Neuronal stem cell (in vitro differentiated cells): ENCODE measurements around the gene NARS2.

ENCODE experiments used
- DNase-seq: peaks from one replicate; pipeline ENCODE4 v3.0.0-alpha.2; 2013; ENCODE audit warnings: low spot score
- H2AFZ ChIP-seq: one replicate; pipeline ENCODE4 v1.6.1; 2013; ENCODE audit warnings: mild to moderate bottlenecking, low read length, inconsistent platforms
- H2AK5ac ChIP-seq: 2 replicates; pipeline ENCODE4 v1.6.1; 2013; ENCODE audit warnings: low read depth, mild to moderate bottlenecking, inconsistent platforms, low read length, moderate library complexity, mixed read lengths
- H2BK120ac ChIP-seq: 2 replicates; pipeline ENCODE4 v1.6.1; 2013; ENCODE audit warnings: low read depth, mild to moderate bottlenecking, inconsistent platforms, low read length, moderate library complexity, mixed read lengths
- H2BK12ac ChIP-seq: one replicate; pipeline ENCODE4 v1.6.1; 2013; ENCODE audit warnings: low read length, inconsistent platforms
- H2BK15ac ChIP-seq: 2 replicates; pipeline ENCODE4 v1.6.1; 2013; ENCODE audit warnings: mild to moderate bottlenecking, low read length, inconsistent platforms, mixed read lengths
- H2BK5ac ChIP-seq: one replicate; pipeline ENCODE4 v1.6.1; 2013; ENCODE audit warnings: inconsistent platforms, mild to moderate bottlenecking, low read length, moderate library complexity
- H3K14ac ChIP-seq: one replicate; pipeline ENCODE4 v1.6.1; 2013; ENCODE audit warnings: low read length, inconsistent platforms
- H3K18ac ChIP-seq: 2 replicates; pipeline ENCODE4 v1.6.1; 2013; ENCODE audit warnings: low read length, inconsistent platforms
- H3K23ac ChIP-seq: 2 replicates; pipeline ENCODE4 v1.6.1; 2013; ENCODE audit warnings: low read depth, mild to moderate bottlenecking, mixed read lengths, low read length, inconsistent platforms; ENCODE audit not compliant: poor library complexity
- H3K27ac ChIP-seq: replicated peaks from 3 replicates; pipeline ENCODE4 v1.5.1; 2013; ENCODE audit warnings: low read length, inconsistent platforms
- H3K27me3 ChIP-seq, 3 experiments: 2 replicates each; pipeline ENCODE4 v1.6.1; 2013; ENCODE audit warnings: low read length in 3 of 3, mild to moderate bottlenecking in 2 of 3, inconsistent platforms in 1 of 3, low read depth in 1 of 3, mixed read lengths in 1 of 3, moderate library complexity in 1 of 3; ENCODE audit not compliant: control insufficient read depth in 3 of 3, insufficient read depth in 3 of 3
- H3K36me3 ChIP-seq, 2 donors: replicated peaks in 1 of 2; 2 replicates each; pipeline ENCODE4 v1.6.1; 2013; ENCODE audit warnings: low read length in 2 of 2; ENCODE audit not compliant: control insufficient read depth in 2 of 2, insufficient read depth in 2 of 2
- H3K4ac ChIP-seq: 2 replicates; pipeline ENCODE4 v1.6.1; 2013; ENCODE audit warnings: inconsistent platforms, mild to moderate bottlenecking, low read length, moderate library complexity
- H3K4me1 ChIP-seq, 2 donors: 1 replicate in 1 of 2; 2 replicates in 1 of 2; pipeline ENCODE4 v1.6.1; 2013; ENCODE audit warnings: low read length in 2 of 2, low read depth in 1 of 2; ENCODE audit not compliant: control insufficient read depth in 2 of 2, insufficient read depth in 1 of 2
- H3K4me2 ChIP-seq: one replicate; pipeline ENCODE4 v1.6.1; 2013; ENCODE audit warnings: mild to moderate bottlenecking, low read length, inconsistent platforms; ENCODE audit not compliant: insufficient read depth, poor library complexity, severe bottlenecking
- H3K4me3 ChIP-seq, 2 donors: 2 replicates each; pipeline ENCODE4 v1.5.1; 2013; ENCODE audit warnings: low read length in 2 of 2, mild to moderate bottlenecking in 2 of 2, inconsistent platforms in 1 of 2, moderate library complexity in 1 of 2
- H3K79me1 ChIP-seq: one replicate; pipeline ENCODE4 v1.6.1; 2013; ENCODE audit warnings: low read depth, mild to moderate bottlenecking, inconsistent platforms, low read length, moderate library complexity
- H3K9ac ChIP-seq: one replicate; pipeline ENCODE4 v1.6.1; 2013; ENCODE audit warnings: mild to moderate bottlenecking, low read depth, low read length, inconsistent platforms; ENCODE audit not compliant: poor library complexity
- H3K9me3 ChIP-seq, 2 donors: replicated peaks in 1 of 2; 2 replicates each; pipeline versions ENCODE3 to v1.6.1; 2013; ENCODE audit warnings: low read length in 2 of 2, mild to moderate bottlenecking in 2 of 2, inconsistent platforms in 1 of 2, low read depth in 1 of 2, mixed read lengths in 1 of 2, moderate library complexity in 1 of 2; ENCODE audit not compliant: control insufficient read depth in 2 of 2, insufficient read depth in 1 of 2
- H4K8ac ChIP-seq: one replicate; pipeline ENCODE4 v1.6.1; 2013; ENCODE audit warnings: low read depth, mild to moderate bottlenecking, inconsistent platforms, low read length, moderate library complexity
- H4K91ac ChIP-seq: one replicate; pipeline ENCODE4 v1.6.1; 2013; ENCODE audit warnings: low read length, low read depth, mild to moderate bottlenecking, inconsistent platforms; ENCODE audit not compliant: poor library complexity
- WGBS, 2 donors: extraction: QIAGEN DNeasy Blood & Tissue Kit; methylation state at CpG; one replicate each; pipeline ENCODE4 v1.1.7; 2013; ENCODE audit warnings: missing lambda C conversion rate in 2 of 2, mixed read lengths in 1 of 2; ENCODE audit not compliant: insufficient read length in 2 of 2, insufficient replicate concordance in 1 of 2; ENCODE audit errors: extremely low coverage in 2 of 2; 5-methylcytosine and 5-hydroxymethylcytosine counted together

Gene NARS2

DNA sequence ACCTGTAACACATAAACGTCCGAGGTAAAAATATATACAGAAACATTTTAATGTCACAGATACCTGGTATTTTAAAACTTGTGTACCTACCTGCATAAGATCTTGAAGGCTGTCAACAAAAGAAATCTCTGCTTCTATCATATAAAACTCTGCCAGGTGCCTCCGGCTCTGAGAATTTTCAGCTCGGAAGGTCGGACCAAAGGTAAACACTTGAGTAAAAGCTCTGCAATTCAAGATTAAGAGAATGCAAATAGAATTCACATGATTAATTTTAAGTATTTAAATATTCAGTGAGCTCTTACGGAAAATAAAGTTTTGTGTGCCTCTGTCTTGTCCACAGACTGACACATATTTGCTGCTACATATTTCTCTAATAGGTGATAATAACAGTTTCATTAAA, 81.7 kb downstream of the NARS2 start:
- WGBS, 2 donors: no CpG with 5 or more reads among the region's 6 CpGs
- Histone ChIP-seq H3K4me1 (no peaks in the 10 kb centered on the region), H2BK5ac (no peak overlapping the region), H3K4ac (no peak overlapping the region), H3K4me3 (no peak overlapping the region), H3K14ac (no peak overlapping the region), H3K36me3 (peaks cover 0 to 29% of the 10 kb centered on the region in 2 donors), H3K27ac (no peak overlapping the region), H2AFZ (no peak overlapping the region), H2BK120ac (no peak overlapping the region), H2BK12ac (no peak overlapping the region), H3K4me2 (no peak overlapping the region), H3K23ac (no peak overlapping the region), H2AK5ac (no peak overlapping the region), H3K9me3 (no peaks in the 10 kb centered on the region), H3K9ac (no peak overlapping the region), H3K18ac (no peak overlapping the region), H4K91ac (no peak overlapping the region), H3K27me3 (no peaks in the 10 kb centered on the region), H2BK15ac (no peak overlapping the region), H3K79me1 (no peaks in the 10 kb centered on the region), H4K8ac (no peak overlapping the region)
- no peak for DNase-seq

GRCh38 chr11:78489184-78489583, 85.5 kb downstream of the NARS2 start:
- Histone ChIP-seq H3K18ac (no peak overlapping the region), H3K27ac (no peak overlapping the region), H2AFZ (no peak overlapping the region), H3K27me3 (no peaks in the 10 kb centered on the region), H3K4me3 (no peak overlapping the region), H3K4ac (no peak overlapping the region), H3K9me3 (peaks cover 0 to 9% of the 10 kb centered on the region in 2 donors), H3K14ac (no peak overlapping the region), H4K91ac (no peak overlapping the region), H2BK5ac (no peak overlapping the region), H2BK15ac (no peak overlapping the region), H3K79me1 (no peaks in the 10 kb centered on the region), H3K4me2 (no peak overlapping the region), H2BK12ac (no peak overlapping the region), H4K8ac (no peak overlapping the region), H3K23ac (no peak overlapping the region), H2BK120ac (no peak overlapping the region), H3K9ac (no peak overlapping the region), H2AK5ac (no peak overlapping the region), H3K36me3 (peaks cover 0 to 38% of the 10 kb centered on the region in 2 donors), H3K4me1 (no peaks in the 10 kb centered on the region)
- no peak for DNase-seq

DNA sequence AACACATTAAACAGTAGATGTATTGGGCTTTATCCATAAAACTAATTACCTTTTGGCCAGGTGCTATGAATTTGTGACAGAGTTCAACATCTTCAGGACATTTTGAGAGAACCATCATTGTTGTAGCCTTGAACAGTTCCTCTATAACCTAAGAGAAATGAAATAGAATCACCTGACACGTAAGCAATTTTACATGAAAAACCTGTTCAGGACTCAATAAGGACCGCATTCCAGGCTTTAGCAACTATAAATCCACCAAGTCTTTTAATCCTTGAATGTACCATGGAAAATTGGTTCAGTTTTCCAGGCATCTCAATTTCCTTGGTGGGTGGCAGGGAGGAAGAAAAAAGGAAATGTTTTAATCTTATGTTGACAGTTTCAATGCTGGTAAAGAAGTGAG, 96.1 kb downstream of the NARS2 start:
- Histone ChIP-seq H3K79me1 (no peaks in the 10 kb centered on the region), H3K4me3 (no peak overlapping the region), H3K27me3 (no peaks in the 10 kb centered on the region), H4K91ac (no peak overlapping the region), H3K4ac (no peak overlapping the region), H2BK12ac (no peak overlapping the region), H3K4me1 (peaks cover 0 to 5% of the 10 kb centered on the region in 2 donors), H3K9ac (no peak overlapping the region), H3K23ac (no peak overlapping the region), H3K9me3 (no peaks in the 10 kb centered on the region), H2AK5ac (no peak overlapping the region), H3K18ac (no peak overlapping the region), H4K8ac (no peak overlapping the region), H2BK15ac (no peak overlapping the region), H2AFZ (no peak overlapping the region), H3K36me3 (peaks cover 0 to 31% of the 10 kb centered on the region in 2 donors), H3K4me2 (no peak overlapping the region), H2BK120ac (no peak overlapping the region), H2BK5ac (no peak overlapping the region), H3K14ac (no peak overlapping the region), H3K27ac (no peak overlapping the region)
- no CpG with 5 or more reads among the region's 2 CpGs for WGBS, 2 donors
- DNase-seq: no peak

- no peak overlapping the region for H2AK5ac ChIP-seq
These were observed 98.6 kb downstream of the NARS2 start for GRCh38 chr11:78476066-78476465.

More at GRCh38 chr11:78476066-78476465, 98.6 kb downstream of the NARS2 start:
- no peak overlapping the region for H3K4me2 ChIP-seq
- H3K23ac ChIP-seq: no peak overlapping the region
- DNase-seq: no peak
- no peak overlapping the region for H2BK12ac ChIP-seq
- no peak overlapping the region for H2BK5ac ChIP-seq
- H3K9me3 ChIP-seq: no peaks in the 10 kb centered on the region
- no peak overlapping the region for H2BK15ac ChIP-seq
- H3K27ac ChIP-seq: no peak overlapping the region
- no peak overlapping the region for H3K4ac ChIP-seq
- H3K14ac ChIP-seq: no peak overlapping the region
- no peak overlapping the region for H3K18ac ChIP-seq
- H3K9ac ChIP-seq: no peak overlapping the region
- H3K4me1 ChIP-seq: peaks cover 0 to 5% of the 10 kb centered on the region in 2 donors
- H3K79me1 ChIP-seq: no peaks in the 10 kb centered on the region
- no peaks in the 10 kb centered on the region for H3K27me3 ChIP-seq
- H2BK120ac ChIP-seq: no peak overlapping the region
- no CpG with 5 or more reads among the region's 1 CpG for WGBS, 2 donors
- H4K91ac ChIP-seq: no peak overlapping the region
- no peak overlapping the region for H4K8ac ChIP-seq
- no peak overlapping the region for H2AFZ ChIP-seq
- no peak overlapping the region for H3K4me3 ChIP-seq
- peaks cover 0 to 31% of the 10 kb centered on the region in 2 donors for H3K36me3 ChIP-seq
